Activated CD8-positive, alpha-beta T cell treated with anti-CD3 and anti-CD28 coated beads, Interleukin-2, amount 10 ng/mL, durations not matched to agents 7 days and 5 days (primary cell): ENCODE results near the gene NFKBIE. TPM values are rescaled to one million over a fixed set of nuclear protein-coding genes. Genes with fewer than 3 reads are reported as not detected.
A peak's percentile ranks its signal among the peaks of the same experiment; 100 is the strongest.

Experiments used
- ATAC-seq: fragments of 150-1000 bp; cut with Tn5 transposase; one replicate; pipeline ENCODE4 v1.10.0; 2021; ENCODE audit warnings: moderate library complexity
- CTCF ChIA-PET: fragments of 350-600 bp; sonication (Branson Sonifier 250); formaldehyde crosslinking; loops from one replicate; lab custom pipeline; 2021; ENCODE audit warnings: antibody characterized with exemption; lab: Charles Lee
- POLR2A ChIA-PET: fragments of 350-600 bp; sonication (Branson Sonifier 250); formaldehyde crosslinking; loops from one replicate; lab custom pipeline; 2021; ENCODE audit warnings: antibody characterized with exemption; lab: Charles Lee
- DNase-seq: peaks from one replicate; pipeline ENCODE4 v3.0.0-alpha.2; 2020
- H3K27ac Mint-ChIP-seq: one replicate; pipeline ENCODE4 v1.8.0; 2021; ENCODE audit warnings: mild to moderate bottlenecking, mixed read lengths
- H3K27me3 Mint-ChIP-seq: one replicate; pipeline ENCODE4 v1.8.0; 2021; ENCODE audit warnings: low read depth, mixed read lengths
- H3K36me3 Mint-ChIP-seq: one replicate; pipeline ENCODE4 v1.8.0; 2021; ENCODE audit warnings: low read depth, mixed read lengths
- H3K4me1 Mint-ChIP-seq: one replicate; pipeline ENCODE4 v1.8.0; 2021; ENCODE audit warnings: low read depth, mixed read lengths
- H3K4me3 Mint-ChIP-seq: one replicate; pipeline ENCODE4 v1.8.0; 2021; ENCODE audit warnings: mild to moderate bottlenecking, mixed read lengths
- H3K9me3 Mint-ChIP-seq: one replicate; pipeline ENCODE4 v1.8.0; 2022; ENCODE audit warnings: mixed read lengths; ENCODE audit not compliant: insufficient read depth
- total RNA-seq, 2 experiments: library from RNA; stranded (reverse); gene quantifications; one replicate each; pipeline ENCODE4 v1.2.3, GENCODE V29; 2021

NFKBIE gene
- total RNA-seq, 2 experiments from 2014 or later = 14.1 to 16.9 TPM

- Mint-ChIP-seq H3K4me1 (peaks cover 33% of the 10 kb centered on the region), H3K9me3 (no peaks in the 10 kb centered on the region), H3K4me3 (no peak overlapping the region), H3K27me3 (no peaks in the 10 kb centered on the region), H3K27ac (no peak overlapping the region), H3K36me3 (peaks cover 20% of the 10 kb centered on the region)
- ATAC-seq (no peak), DNase-seq (no peak)
- CTCF ChIA-PET = no interaction called here
- POLR2A ChIA-PET = no interaction called here
Observed at GRCh38 chr6:44229376-44230033, 35.8 kb downstream of the NFKBIE start.

- no peak for ATAC-seq
- no peak overlapping the region for H3K4me3 Mint-ChIP-seq
- ChIA-PET CTCF (interaction anchor here (1.9 kb wide), 1 partner anchor 9 kb away, joined by 8 read pairs; no protein-coding TSS in a partner anchor), POLR2A (no interaction called here)
- no peaks in the 10 kb centered on the region for H3K9me3 Mint-ChIP-seq
- peaks cover 21% of the 10 kb centered on the region for H3K36me3 Mint-ChIP-seq
- DNase-seq = no peak
- peaks cover 34% of the 10 kb centered on the region for H3K4me1 Mint-ChIP-seq
- H3K27ac Mint-ChIP-seq = peak overlapping the region; percentile 21
- no peaks in the 10 kb centered on the region for H3K27me3 Mint-ChIP-seq
Observed at GRCh38 chr6:44228836-44229235, 36.5 kb downstream of the NFKBIE start.

- Mint-ChIP-seq H3K4me3 (no peak overlapping the region), H3K4me1 (peaks cover 30% of the 10 kb centered on the region), H3K27me3 (no peaks in the 10 kb centered on the region), H3K36me3 (peaks cover 21% of the 10 kb centered on the region), H3K27ac (no peak overlapping the region), H3K9me3 (no peaks in the 10 kb centered on the region)
- ATAC-seq (no peak), DNase-seq (no peak)
- ChIA-PET POLR2A (interaction anchor here (1.6 kb wide), 1 partner anchor 19 kb away, joined by 11 read pairs; the partner anchor contains the start of gene HSP90AB1), CTCF (interaction anchor here (1.9 kb wide), 1 partner anchor 9 kb away, joined by 8 read pairs; no protein-coding TSS in a partner anchor)
Observed at GRCh38 chr6:44228433-44228832, 36.9 kb downstream of the NFKBIE start.

- DNase-seq = no peak
- H3K9me3 Mint-ChIP-seq = no peaks in the 10 kb centered on the region
- H3K4me1 Mint-ChIP-seq = peaks cover 26% of the 10 kb centered on the region
- no peaks in the 10 kb centered on the region for H3K27me3 Mint-ChIP-seq
- POLR2A ChIA-PET = interaction anchor here (1.6 kb wide), 1 partner anchor 19 kb away, joined by 11 read pairs; the partner anchor contains the start of gene HSP90AB1
- no peak overlapping the region for H3K4me3 Mint-ChIP-seq
- peaks cover 21% of the 10 kb centered on the region for H3K36me3 Mint-ChIP-seq
- H3K27ac Mint-ChIP-seq = no peak overlapping the region
- no peak for ATAC-seq
- CTCF ChIA-PET = interaction anchor here (1.9 kb wide), 1 partner anchor 9 kb away, joined by 8 read pairs; no protein-coding TSS in a partner anchor
Observed at GRCh38 chr6:44228031-44228430, 37.3 kb downstream of the NFKBIE start.

- H3K27ac Mint-ChIP-seq = no peak overlapping the region
- peaks cover 16% of the 10 kb centered on the region for H3K36me3 Mint-ChIP-seq
- no peaks in the 10 kb centered on the region for H3K27me3 Mint-ChIP-seq
- no peak for ATAC-seq
- no peak for DNase-seq
- H3K4me3 Mint-ChIP-seq = no peak overlapping the region
- no peaks in the 10 kb centered on the region for H3K9me3 Mint-ChIP-seq
- H3K4me1 Mint-ChIP-seq = peaks cover 31% of the 10 kb centered on the region
- POLR2A ChIA-PET = interaction anchor here (1.6 kb wide), 1 partner anchor 20 kb away, joined by 11 read pairs; the partner anchor contains the start of gene HSP90AB1
- CTCF ChIA-PET = interaction anchor here (1.9 kb wide), 1 partner anchor 10 kb away, joined by 8 read pairs; no protein-coding TSS in a partner anchor
Observed at GRCh38 chr6:44227148-44227793, 38.1 kb downstream of the NFKBIE start.

- ChIA-PET CTCF (interaction anchor here (1.1 to 4.0 kb wide), 3 partner anchors 8 to 19 kb away, joined by 3 to 37 read pairs (median 36); no protein-coding TSS in a partner anchor), POLR2A (interaction anchor here (0.6 to 1.6 kb wide), 3 partner anchors 21 to 32 kb away, joined by 4 to 11 read pairs (median 6); partner anchors contain the start of gene HSP90AB1)
- no peak for DNase-seq
- H3K36me3 Mint-ChIP-seq = peaks cover 12% of the 10 kb centered on the region
- peaks cover 36% of the 10 kb centered on the region for H3K4me1 Mint-ChIP-seq
- no peaks in the 10 kb centered on the region for H3K27me3 Mint-ChIP-seq
- no peak overlapping the region for H3K4me3 Mint-ChIP-seq
- no peak overlapping the region for H3K27ac Mint-ChIP-seq
- no peak for ATAC-seq
- H3K9me3 Mint-ChIP-seq = no peaks in the 10 kb centered on the region
Observed at GRCh38 chr6:44226368-44227147, 38.8 kb downstream of the NFKBIE start.

GRCh38 chr6:44225579-44226325 lies 39.6 kb downstream of the NFKBIE start:
- Mint-ChIP-seq H3K9me3 (no peaks in the 10 kb centered on the region), H3K36me3 (peaks cover 4% of the 10 kb centered on the region), H3K27ac (no peak overlapping the region), H3K4me1 (peaks cover 41% of the 10 kb centered on the region), H3K4me3 (no peak overlapping the region), H3K27me3 (no peaks in the 10 kb centered on the region)
- CTCF ChIA-PET = interaction anchor here (1.1 to 4.0 kb wide), 5 partner anchors 9 to 53 kb away, joined by 3 to 37 read pairs (median 19); partner anchors contain the start of gene SLC35B2
- POLR2A ChIA-PET = interaction anchor here (0.6 to 1.1 kb wide), 2 partner anchors 22 to 31 kb away, joined by 4 to 6 read pairs; no protein-coding TSS in a partner anchor
- ATAC-seq (no peak), DNase-seq (no peak)

- DNase-seq (no peak), ATAC-seq (no peak)
- H3K27me3 Mint-ChIP-seq = no peaks in the 10 kb centered on the region
- peaks cover 2% of the 10 kb centered on the region for H3K36me3 Mint-ChIP-seq
- H3K27ac Mint-ChIP-seq = no peak overlapping the region
- no peaks in the 10 kb centered on the region for H3K9me3 Mint-ChIP-seq
- peak overlapping the region; percentile 80 for H3K4me3 Mint-ChIP-seq
- ChIA-PET CTCF (interaction anchor here (0.9 to 4.0 kb wide), 15 partner anchors 8 to 127 kb away, joined by 3 to 37 read pairs (median 3); partner anchors contain the start of genes AARS2, HSP90AB1, SLC35B2 and TMEM63B), POLR2A (interaction anchor here (1.1 to 4.1 kb wide), 2 partner anchors 22 to 32 kb away, joined by 5 to 37 read pairs; partner anchors contain the start of genes HSP90AB1 and SLC35B2)
- H3K4me1 Mint-ChIP-seq = peaks cover 42% of the 10 kb centered on the region
Observed at GRCh38 chr6:44224965-44225305, 40.4 kb downstream of the NFKBIE start.

- Mint-ChIP-seq H3K4me1 (peaks cover 45% of the 10 kb centered on the region), H3K9me3 (no peaks in the 10 kb centered on the region), H3K36me3 (peaks cover 2% of the 10 kb centered on the region), H3K4me3 (peak overlapping the region; percentile 80), H3K27ac (peak overlapping the region; percentile 58), H3K27me3 (no peaks in the 10 kb centered on the region)
- CTCF ChIA-PET = interaction anchor here (0.9 to 4.0 kb wide), 17 partner anchors 9 to 126 kb away, joined by 3 to 37 read pairs (median 3); partner anchors contain the start of genes AARS2, HSP90AB1, SLC35B2 and TMEM63B
- DNase-seq (peak; percentile 39), ATAC-seq (peak; percentile 20)
- POLR2A ChIA-PET = interaction anchor here (0.5 to 4.1 kb wide), 3 partner anchors 12 to 32 kb away, joined by 3 to 37 read pairs (median 5); partner anchors contain the start of genes HSP90AB1 and SLC35B2
Observed at GRCh38 chr6:44224029-44224964, 41.1 kb downstream of the NFKBIE start.
